ENCODE measurements around the gene ADSS2.

DNA sequence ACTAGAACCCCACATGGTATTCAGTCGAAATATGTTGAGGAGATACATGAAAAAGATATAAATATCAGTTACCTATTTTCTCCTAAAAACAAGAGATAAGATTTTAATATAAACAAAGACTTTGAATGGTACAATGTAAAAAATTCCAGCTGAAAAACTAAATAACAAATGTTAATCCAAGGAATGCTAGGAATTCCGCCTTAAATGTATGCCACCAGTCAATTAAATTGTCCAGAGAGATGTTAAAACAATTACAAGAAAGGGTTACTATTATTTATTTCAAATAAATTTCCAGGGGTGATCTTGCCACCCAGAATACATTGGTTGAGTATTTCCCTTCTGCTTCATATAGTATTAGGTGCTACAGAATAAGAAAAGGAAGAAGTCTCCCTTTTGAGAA, 4.2 kb downstream of the ADSS2 start:
- TF ChIP-seq POLR2A (IDR thresholded peaks at IDR 0.05), result no peak
- TF ChIP-seq, protein P1, sequence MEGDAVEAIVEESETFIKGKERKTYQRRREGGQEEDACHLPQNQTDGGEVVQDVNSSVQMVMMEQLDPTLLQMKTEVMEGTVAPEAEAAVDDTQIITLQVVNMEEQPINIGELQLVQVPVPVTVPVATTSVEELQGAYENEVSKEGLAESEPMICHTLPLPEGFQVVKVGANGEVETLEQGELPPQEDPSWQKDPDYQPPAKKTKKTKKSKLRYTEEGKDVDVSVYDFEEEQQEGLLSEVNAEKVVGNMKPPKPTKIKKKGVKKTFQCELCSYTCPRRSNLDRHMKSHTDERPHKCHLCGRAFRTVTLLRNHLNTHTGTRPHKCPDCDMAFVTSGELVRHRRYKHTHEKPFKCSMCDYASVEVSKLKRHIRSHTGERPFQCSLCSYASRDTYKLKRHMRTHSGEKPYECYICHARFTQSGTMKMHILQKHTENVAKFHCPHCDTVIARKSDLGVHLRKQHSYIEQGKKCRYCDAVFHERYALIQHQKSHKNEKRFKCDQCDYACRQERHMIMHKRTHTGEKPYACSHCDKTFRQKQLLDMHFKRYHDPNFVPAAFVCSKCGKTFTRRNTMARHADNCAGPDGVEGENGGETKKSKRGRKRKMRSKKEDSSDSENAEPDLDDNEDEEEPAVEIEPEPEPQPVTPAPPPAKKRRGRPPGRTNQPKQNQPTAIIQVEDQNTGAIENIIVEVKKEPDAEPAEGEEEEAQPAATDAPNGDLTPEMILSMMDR (IDR thresholded peaks at IDR 0.05), result no peak
